Omental fat pad (tissue), 4 donors: ENCODE results near the gene CIROP. TPM values are rescaled to one million over a fixed set of nuclear protein-coding genes. Genes with fewer than 3 reads are reported as not detected.

Source experiments
- ATAC-seq: fragments of 150-250 bp; one replicate; pipeline ENCODE4 v1.9.1; 2016; ENCODE audit warnings: mild to moderate bottlenecking, moderate library complexity; ENCODE audit not compliant: low FRiP score
- DNase-seq: peaks from one replicate; pipeline ENCODE4 v3.0.0-alpha.2; 2019; ENCODE audit warnings: low spot score
- CTCF ChIP-seq, 3 donors: fragments of 450-650 bp; IDR thresholded peaks; one replicate each; pipeline ENCODE4 v1.5.1; 2016 to 2017; ENCODE audit warnings: antibody characterized with exemption in 3 of 3, mild to moderate bottlenecking in 3 of 3, moderate library complexity in 2 of 3
- total RNA-seq, 4 donors: library from RNA; depleted of rRNA; stranded (reverse); fragments of >200 nt; gene quantifications; one replicate each; pipeline ENCODE4 v1.1.0, GENCODE V29; 2016

Gene CIROP
- total RNA-seq, 4 donors from 2014 or later, result 0.25 TPM; not detected in 3

GRCh38 chr14:23086565-23086964, 18.2 kb downstream of the CIROP start:
- TF ChIP-seq CTCF (IDR thresholded peaks at IDR 0.05), result no peak

GRCh38 chr14:23085458-23085857, 19.3 kb downstream of the CIROP start:
- DNase-seq (no peak), ATAC-seq (peak; percentile 44)
- no peak for TF ChIP-seq CTCF (IDR thresholded peaks at IDR 0.05)

More at GRCh38 chr14:23086565-23086964, 18.2 kb downstream of the CIROP start:
- ATAC-seq (no peak), DNase-seq (no peak)

- no peak for ATAC-seq
- DNase-seq, result no peak
- TF ChIP-seq CTCF (IDR thresholded peaks at IDR 0.05), result no peak
Measured at GRCh38 chr14:23080474-23080873, 24.3 kb downstream of the CIROP start.

GRCh38 chr14:23079716-23080115, 25.1 kb downstream of the CIROP start:
- no peak for TF ChIP-seq CTCF (IDR thresholded peaks at IDR 0.05)
- DNase-seq (no peak), ATAC-seq (peak; percentile 20)

- peak; percentile 99 for ATAC-seq
- peak; percentile 82 for DNase-seq
- no peak for TF ChIP-seq CTCF (IDR thresholded peaks at IDR 0.05)
Measured at GRCh38 chr14:23078692-23079116, 26.1 kb downstream of the CIROP start.

GRCh38 chr14:23077962-23078361, 26.8 kb downstream of the CIROP start:
- DNase-seq (no peak), ATAC-seq (no peak)
- TF ChIP-seq CTCF (IDR thresholded peaks at IDR 0.05), result no peak

- no peak for TF ChIP-seq CTCF (IDR thresholded peaks at IDR 0.05)
- no peak for ATAC-seq
- DNase-seq, result no peak
Measured at GRCh38 chr14:23076785-23077408, 27.9 kb downstream of the CIROP start.
